Activated CD4-positive, alpha-beta T cell treated with anti-CD3 and anti-CD28 coated beads for 4 hours (primary cell): ENCODE data around the gene MAP3K10.
A peak's percentile ranks its signal among the peaks of the same experiment; 100 is the strongest.

Experiments
- DNase-seq, 2 donors: peaks; one replicate each; pipeline ENCODE4 v3.0.0-alpha.2; 2020

MAP3K10 gene

DNA sequence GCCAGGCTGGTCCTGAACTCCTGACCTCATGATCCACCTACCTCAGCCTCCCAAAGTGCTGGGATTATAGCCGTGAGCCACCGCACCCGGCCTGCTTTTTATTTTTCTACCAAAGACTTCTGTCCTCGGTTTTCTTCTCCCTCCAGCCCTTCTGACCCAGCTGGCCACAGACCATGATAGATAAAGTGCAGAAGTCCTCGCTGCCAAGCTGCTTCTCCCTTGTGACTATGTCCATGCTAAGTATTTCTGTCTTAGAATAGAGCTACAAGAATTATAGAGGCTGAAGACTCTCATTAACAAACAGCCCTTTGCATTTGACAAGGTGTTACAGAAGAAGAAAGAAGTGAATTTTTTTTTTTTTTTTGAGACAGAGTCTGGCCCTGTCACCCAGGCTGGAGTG is 15.4 kb upstream of the MAP3K10 start:
- DNase-seq: no peak

DNA sequence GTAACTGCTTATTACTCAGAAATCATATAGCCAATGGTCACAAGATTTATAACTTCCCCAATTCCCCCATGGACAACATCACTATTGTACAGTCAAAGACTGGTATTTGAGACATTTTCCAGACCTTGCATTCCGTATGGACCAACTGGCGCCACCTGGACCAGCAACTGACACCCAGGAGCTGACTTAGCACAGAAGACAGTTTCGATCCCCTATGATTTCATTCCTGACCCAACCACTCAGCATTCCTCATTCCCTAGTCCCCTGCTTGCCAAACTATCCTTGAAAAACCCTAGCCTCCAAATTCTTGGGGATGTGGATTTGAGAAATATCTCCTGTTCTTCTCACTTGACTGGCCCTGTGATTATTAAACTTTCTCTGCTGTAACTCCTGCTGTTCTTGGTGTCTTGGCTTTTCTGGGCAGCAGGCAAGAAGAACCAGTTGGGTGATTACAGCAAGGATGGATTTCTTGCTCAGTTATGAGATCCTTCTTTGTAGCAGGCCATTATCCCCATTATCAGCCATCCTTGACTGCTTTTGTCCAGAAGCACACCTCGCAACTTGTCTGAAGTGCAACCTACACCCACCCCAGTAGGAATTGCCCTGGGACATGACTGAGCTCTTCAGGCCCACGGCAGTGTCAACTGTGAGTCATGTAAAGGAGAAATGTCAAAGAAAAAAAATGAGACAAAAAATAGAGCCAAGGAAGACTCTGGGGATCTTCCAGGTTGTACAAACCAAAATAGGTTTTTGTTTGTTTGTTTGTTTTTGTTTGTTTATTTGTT is 13.7 kb upstream of the MAP3K10 start:
- DNase-seq: no peak

DNA sequence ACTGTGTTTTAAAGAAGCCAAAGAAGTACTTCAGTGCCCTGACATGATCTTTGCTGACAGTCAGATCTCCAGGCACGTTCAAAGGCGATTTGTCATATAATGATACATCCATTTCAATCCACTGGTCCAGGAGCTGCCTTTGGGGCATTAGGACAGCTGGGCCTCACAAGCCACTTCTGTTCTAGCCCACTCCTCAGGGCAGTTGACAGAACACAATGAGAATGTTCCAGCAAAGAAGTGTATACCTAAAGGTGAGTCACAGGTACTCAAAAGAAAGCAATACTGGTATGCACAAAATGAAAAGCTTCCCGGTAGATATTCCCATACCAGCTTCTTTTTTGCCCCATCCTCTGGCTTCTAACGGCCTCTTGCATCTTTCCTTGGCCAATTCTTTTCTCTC is 12.5 kb upstream of the MAP3K10 start:
- no peak for DNase-seq

DNA sequence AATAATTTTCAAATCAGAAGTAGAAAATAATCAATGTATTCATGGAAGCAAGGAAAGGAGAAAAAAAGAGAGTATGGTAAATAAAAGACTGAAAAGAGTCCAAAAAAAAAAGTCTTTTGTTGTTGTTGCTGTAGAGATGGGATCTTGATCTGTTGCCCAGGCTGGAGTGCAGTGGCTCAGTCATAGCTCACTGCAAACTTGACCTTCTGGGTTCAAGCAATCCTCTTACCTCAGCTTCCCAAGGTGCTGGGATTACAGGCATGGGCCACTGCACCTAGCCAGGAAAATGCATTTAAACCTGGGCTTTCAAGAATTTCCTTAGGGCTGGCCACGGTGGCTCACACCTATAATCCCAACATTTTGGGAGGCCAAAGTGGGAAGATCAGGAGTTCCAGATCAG is 7.0 kb upstream of the MAP3K10 start:
- no peak for DNase-seq

DNA sequence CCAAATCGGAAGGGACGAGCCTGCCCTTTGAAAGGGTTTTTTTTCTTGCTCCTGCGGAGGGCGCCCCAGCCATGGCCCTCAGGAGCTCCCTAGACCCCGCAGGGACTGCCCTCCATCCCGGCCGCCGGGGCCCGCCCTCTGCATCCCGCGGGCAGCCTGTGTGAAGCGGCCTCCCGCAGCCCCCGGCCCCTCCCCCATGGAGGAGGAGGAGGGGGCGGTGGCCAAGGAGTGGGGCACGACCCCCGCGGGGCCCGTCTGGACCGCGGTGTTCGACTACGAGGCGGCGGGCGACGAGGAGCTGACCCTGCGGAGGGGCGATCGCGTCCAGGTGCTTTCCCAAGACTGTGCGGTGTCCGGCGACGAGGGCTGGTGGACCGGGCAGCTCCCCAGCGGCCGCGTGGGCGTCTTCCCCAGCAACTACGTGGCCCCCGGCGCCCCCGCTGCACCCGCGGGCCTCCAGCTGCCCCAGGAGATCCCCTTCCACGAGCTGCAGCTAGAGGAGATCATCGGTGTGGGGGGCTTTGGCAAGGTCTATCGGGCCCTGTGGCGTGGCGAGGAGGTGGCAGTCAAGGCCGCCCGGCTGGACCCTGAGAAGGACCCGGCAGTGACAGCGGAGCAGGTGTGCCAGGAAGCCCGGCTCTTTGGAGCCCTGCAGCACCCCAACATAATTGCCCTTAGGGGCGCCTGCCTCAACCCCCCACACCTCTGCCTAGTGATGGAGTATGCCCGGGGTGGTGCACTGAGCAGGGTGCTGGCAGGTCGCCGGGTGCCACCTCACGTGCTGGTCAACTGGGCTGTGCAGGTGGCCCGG is 815 bp downstream of the MAP3K10 start:
- DNase-seq: peak; percentile 15 to 19

DNA sequence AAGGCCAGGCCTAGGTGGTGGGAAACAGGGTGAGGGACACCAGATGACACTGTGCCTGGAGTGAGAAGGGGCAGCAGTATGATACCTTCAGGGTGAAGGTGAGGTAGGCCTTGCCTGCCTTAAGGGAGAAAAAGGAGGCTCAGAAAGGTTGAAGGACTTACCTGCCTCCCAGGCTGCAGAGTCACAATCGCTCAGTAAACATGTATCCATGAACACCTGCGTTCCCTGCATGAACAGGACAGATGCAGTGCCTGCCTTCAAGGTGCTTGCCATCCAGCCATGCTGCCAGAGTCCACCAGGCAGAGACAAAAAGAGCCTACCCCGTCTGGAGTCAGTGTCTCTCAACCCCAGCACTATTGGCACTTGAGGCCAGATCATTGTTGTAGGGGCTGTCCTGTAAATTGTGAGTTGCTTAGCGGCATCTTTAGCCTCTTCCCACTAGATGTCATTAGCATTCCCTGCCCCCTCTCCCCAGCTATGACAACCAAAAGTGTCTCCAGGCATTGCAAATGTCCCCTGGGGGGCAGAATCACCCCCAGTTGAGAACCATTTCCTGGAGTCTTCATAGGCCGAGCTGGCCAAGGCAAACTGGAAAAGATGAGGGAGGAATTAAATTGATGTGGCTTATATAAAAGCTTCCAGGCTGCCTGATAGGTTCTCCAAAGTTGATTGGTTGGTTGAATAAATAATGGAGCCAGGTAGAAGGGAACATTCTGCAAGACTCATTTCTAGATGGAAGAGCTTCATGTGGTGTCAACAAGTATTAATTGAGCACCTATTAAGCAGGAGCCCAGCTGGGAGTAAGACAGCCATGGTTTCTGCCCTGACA is 1.7 kb downstream of the MAP3K10 start:
- no peak for DNase-seq

DNA sequence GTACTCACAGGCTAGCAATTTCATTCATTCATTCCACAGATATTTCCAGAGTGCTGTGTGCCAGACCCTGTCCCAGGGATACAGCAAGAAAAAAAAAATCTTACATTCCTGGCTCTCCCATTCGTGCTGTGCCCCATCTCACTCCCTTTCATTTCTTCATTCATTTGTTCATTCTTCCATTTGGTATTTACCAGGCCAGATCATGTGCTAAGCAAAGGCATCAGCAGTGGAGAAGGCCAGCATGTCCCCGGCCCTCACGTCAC is 2.3 kb downstream of the MAP3K10 start:
- DNase-seq: no peak

DNA sequence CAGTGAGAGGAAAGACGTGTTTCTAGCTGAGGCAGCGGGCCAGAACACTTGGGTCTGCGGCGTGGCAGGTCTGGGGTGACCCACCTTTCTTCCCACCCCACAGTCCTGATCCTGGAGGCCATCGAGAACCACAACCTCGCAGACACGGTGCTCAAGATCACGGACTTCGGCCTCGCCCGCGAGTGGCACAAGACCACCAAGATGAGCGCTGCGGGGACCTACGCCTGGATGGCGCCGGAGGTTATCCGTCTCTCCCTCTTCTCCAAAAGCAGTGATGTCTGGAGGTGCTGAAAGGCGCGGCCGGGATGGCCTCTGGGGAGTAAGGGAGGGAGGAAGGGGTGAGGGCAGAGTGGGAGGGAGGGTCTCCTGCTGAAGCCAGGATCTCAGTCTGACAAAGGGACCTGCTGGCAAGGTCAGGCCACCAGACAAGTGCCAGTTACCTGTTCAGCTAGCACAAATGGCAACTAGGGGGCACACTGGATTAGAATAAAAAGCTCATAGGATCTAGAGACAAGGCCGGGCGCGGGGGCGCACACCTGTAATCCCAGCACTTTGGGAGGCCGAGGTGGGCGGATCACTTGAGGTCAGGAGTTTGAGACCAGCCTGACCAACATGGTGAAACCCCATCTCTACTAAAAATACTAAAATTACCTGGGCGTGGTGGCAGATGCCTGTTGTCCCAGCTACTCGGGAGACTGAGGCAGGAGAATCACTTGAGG is 7.2 kb downstream of the MAP3K10 start:
- no peak for DNase-seq

DNA sequence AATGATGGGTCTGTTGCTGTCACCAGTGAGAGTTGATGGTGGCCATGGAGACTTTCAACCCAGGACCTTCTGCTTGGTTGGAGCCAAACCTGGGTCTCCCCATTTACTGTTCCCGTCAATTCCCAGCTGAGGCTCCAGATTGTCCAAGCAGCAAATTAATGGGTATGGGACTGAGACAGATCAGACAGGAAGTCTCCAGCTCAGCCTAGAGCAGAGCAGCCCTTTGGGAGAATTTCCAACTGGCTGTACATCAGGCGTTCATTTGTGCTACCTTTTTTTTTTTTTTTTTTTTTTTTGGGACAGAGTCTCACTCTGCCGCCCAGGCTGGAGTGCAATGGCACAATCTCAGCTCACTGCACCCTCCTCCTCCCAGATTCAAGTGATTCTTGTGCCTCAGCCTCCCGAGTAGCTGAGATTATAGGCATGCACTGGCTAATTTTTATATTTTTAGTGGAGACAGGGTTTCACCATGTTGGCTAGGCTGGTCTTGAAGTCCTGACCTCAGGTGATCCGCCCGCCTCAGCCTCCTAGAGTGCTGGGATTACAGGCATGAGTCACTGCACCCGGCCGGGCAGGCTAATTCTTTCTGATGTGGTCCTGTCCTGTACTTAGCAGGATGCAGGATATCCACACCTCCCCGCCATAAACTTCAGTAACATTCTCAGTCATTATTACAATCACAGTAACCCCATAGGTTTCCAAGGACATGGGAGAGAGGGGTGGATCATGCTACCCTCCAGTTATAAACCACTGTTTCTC is 9.3 kb downstream of the MAP3K10 start:
- no peak for DNase-seq

DNA sequence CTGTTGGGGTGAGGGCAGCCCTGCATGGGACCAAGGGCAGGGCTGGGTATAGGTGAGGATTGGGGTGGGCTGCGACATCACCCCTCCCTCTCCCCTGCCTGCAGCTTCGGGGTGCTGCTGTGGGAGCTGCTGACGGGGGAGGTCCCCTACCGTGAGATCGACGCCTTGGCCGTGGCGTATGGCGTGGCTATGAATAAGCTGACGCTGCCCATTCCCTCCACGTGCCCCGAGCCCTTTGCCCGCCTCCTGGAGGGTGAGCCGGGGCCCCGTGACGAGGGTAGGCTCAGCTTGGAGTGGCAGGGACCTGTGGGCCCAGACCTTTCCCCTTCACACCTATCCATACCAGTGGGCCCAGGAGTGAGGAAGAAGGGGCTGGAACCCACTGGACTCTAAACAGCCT is 13.2 kb downstream of the MAP3K10 start:
- DNase-seq: no peak

DNA sequence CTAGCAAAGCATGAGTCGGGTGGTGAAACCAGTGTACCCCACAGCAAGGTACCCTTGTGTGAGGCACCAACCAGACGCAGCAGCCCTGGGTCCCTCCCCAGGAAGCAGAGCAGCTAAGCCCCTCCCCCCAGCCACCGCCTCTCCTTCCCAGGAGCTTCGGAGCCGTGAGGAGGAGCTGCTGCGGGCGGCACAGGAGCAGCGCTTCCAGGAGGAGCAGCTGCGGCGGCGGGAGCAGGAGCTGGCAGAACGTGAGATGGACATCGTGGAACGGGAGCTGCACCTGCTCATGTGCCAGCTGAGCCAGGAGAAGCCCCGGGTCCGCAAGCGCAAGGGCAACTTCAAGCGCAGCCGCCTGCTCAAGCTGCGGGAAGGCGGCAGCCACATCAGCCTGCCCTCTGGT is 14.5 kb downstream of the MAP3K10 start:
- no peak for DNase-seq

DNA sequence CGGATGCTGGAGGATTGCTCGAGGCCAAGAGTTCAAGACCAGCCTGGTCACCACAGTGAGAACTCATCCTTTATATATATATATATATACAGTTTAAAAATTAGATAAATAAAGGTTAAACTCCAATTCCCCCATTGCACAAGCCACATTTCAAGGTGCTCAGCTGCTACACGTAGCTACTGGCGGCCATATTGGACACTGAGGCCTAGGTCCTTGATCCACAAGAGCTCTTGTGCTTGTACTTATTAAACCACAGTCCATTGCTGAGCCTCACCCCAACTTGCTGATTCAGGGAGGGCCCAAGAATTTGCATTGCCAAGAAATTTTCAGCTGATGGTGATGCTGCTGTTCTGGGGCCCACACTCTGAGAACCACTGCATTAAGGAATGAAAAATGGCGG is 17.4 kb downstream of the MAP3K10 start:
- no peak for DNase-seq

DNA sequence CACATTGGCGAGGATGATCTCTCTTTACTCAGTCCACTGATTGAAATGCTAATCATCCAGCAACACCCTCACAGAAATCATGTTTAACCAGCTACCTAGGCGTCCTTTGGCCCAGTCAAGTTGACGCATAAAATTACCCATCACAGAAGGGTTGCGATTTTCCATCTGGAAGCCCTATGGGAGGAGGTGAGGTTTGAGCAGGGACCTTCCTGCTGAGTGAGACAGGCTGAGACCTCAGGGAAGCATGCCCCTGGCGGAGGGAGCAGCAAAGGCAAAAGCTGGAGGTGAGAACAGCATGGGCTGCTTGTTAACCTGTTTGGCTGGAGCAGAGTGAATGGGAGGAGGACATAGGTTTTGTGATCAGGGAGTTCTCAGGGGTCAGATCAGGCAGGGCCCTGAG is 19.7 kb downstream of the MAP3K10 start:
- no peak for DNase-seq

DNA sequence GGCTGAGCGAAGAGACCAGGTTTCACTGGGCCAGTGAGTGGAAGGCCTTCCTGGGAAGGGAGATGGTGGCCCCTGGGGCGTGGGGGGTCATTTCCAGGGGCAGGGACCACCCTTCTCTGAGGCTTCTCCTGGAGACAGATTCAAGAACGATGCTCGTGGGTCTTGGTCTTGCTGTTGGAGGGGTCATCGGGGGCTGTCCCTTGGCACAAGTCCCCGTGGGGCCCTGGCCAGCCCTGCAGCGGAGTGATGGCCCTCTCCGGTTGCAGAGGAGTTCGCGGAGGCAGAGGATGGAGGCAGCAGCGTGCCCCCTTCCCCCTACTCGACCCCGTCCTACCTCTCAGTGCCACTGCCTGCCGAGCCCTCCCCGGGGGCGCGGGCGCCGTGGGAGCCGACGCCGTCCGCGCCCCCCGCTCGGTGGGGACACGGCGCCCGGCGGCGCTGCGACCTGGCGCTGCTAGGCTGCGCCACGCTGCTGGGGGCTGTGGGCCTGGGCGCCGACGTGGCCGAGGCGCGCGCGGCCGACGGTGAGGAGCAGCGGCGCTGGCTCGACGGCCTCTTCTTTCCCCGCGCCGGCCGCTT is 22.1 kb downstream of the MAP3K10 start:
- DNase-seq: no peak

DNA sequence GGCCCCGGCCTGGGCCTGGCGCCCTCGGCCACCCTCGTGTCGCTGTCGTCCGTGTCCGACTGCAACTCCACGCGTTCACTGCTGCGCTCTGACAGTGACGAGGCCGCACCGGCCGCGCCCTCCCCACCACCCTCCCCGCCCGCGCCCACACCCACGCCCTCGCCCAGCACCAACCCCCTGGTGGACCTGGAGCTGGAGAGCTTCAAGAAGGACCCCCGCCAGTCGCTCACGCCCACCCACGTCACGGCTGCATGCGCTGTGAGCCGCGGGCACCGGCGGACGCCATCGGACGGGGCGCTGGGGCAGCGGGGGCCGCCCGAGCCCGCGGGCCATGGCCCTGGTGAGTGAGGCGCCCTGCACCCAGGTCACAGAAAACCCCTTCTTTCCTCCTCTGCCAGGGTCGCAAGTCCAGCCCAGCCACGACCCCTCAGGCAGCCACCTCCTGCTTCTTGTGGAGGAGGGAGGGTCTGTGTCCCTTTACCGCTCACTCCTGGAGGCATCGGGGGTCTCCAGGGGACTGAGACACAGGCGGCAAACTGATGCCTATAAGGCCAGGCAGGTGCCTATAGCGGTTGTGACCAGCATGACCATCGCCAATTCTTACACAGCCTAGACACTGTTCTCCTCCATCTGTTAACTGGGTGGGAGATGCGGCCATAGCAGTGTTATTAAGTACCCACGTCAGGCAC is 22.8 kb downstream of the MAP3K10 start:
- DNase-seq: no peak

DNA sequence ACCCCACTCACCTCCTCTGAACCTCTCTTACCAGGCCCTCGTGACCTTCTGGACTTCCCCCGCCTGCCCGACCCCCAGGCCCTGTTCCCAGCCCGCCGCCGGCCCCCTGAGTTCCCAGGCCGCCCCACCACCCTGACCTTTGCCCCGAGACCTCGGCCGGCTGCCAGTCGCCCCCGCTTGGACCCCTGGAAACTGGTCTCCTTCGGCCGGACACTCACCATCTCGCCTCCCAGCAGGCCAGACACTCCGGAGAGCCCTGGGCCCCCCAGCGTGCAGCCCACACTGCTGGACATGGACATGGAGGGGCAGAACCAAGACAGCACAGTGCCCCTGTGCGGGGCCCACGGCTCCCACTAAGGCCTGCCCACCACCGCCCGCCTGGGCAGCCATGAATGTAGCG is 23.7 kb downstream of the MAP3K10 start:
- DNase-seq: no peak

DNA sequence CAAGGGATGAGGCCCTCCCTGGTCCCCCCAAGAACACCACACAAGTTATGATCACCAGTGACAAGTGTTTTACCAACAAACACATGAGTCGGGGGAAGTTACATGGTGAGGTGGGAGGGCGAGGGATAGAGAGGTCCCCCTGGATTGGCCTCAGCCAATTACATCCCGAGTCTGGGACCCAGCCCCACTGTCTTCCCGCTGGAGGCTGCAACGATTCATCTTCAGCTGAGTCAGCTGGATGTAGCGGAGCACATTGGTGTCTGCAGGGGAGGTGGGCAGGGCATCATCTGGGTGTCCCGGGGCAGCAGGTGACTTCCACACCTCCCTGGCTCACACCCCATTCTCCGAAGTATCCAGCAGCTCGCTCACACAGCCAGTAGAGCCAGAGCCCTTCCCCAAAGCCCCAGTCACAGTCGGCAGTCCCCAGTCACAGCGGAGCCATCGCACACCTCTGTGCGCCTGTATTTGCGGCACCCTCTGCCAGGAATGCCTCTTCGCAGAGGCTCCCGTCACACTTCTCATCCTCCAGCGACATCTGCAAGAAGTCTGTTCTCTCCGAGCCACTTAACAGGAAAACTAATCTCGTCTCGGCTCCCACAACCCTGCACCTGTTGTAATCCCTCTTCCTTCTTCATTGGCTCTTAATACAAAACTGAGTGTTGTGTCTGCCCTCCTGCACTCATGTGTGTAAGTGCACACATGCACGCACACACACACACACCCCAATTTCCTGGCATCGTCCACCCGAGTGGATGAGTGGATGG is 25.0 kb downstream of the MAP3K10 start:
- DNase-seq: no peak

DNA sequence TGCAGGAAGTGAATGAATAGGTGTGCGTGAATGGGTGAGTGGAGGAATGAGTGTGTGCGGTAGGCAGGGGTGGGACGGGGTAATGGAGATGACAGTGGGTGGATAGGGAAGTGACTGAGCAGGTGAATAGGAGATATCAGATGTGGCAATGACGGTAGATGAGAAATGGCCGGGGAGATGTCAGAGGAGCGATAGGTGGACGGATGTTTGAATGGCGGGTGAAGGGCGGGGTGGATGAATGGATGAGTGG is 25.5 kb downstream of the MAP3K10 start:
- DNase-seq: no peak

DNA sequence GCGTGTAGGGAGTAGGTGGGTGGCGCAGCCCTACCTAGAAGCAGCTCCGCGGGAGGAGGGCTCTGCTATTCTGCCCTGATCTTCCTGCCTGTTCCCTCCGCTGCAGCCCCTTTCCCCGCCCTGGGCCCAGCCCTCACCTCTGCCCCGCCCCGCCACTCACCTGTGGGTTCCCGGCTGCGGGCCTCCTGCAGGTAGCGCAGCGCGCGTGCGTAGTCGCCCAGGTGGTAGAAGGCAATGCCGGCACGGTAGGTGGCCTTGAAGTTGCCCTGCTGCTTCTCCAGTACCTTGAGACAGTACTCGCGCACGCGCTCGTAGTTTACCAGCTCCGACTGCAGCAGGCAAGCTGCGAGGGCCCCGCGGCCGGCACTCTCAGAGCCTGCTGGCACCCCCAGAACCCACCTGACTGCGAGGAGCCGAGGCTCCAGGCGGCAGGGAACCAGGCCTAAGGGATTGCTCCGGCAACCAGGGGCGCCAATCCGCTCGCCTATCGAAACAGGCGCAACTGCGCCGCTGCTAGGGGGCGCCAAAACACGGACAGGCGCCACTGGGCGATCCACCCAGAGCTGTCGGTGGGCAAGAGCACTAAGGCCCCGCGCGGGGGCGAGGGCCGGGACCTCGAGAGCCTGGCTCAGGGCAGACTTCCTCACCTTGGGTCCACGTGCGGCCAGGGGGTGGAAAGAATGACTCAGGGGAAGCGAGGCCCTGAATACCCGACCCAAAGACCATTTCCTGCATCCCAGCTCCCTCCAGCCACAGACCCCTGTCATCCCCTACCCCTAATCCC is 26.0 kb downstream of the MAP3K10 start:
- no peak for DNase-seq
